MM.1S (cell line): Measurements from ENCODE around the gene PTPRC.
A peak's percentile ranks its signal among the peaks of the same experiment; 100 is the strongest.

Source experiments
- DNase-seq: peaks from one replicate; pipeline ENCODE4 v3.0.0-alpha.2; 2015
- H2AFZ ChIP-seq: fragments of 300-600 bp; sonication (generic); 2 replicates; pipeline ENCODE4 v1.6.0; 2016; ENCODE audit warnings: antibody characterized with exemption, low read length
- H3F3A ChIP-seq: fragments of 300-600 bp; sonication (generic); 2 replicates; pipeline ENCODE4 v1.6.1; 2016; ENCODE audit warnings: mild to moderate bottlenecking, antibody characterized with exemption, low read length, moderate library complexity, mixed read lengths; ENCODE audit not compliant: insufficient read depth
- H3K27ac ChIP-seq: fragments of 300-600 bp; sonication (generic); 2 replicates; pipeline ENCODE4 v1.5.1; 2016; ENCODE audit warnings: mild to moderate bottlenecking, low read length
- H3K27me3 ChIP-seq: fragments of 300-600 bp; sonication (generic); replicated peaks from 2 replicates; pipeline ENCODE4 v1.6.0; 2016; ENCODE audit warnings: low read length; ENCODE audit not compliant: insufficient read depth
- H3K36me3 ChIP-seq: fragments of 300-600 bp; sonication (generic); replicated peaks from 2 replicates; pipeline ENCODE4 v1.6.1; 2016; ENCODE audit warnings: mild to moderate bottlenecking, low read length, mixed read lengths; ENCODE audit not compliant: insufficient read depth
- H3K4me1 ChIP-seq: fragments of 300-600 bp; sonication (generic); 2 replicates; pipeline ENCODE4 v1.6.1; 2016; ENCODE audit warnings: low read length, mixed read lengths
- H3K4me2 ChIP-seq: fragments of 300-600 bp; sonication (generic); 2 replicates; pipeline ENCODE4 v1.6.0; 2016; ENCODE audit warnings: low read depth, low read length
- H3K4me3 ChIP-seq: fragments of 300-600 bp; sonication (generic); 2 replicates; pipeline ENCODE4 v1.5.1; 2016; ENCODE audit warnings: low read length, mixed read lengths
- H3K79me2 ChIP-seq: fragments of 300-600 bp; sonication (generic); 2 replicates; pipeline ENCODE4 v1.6.1; 2016; ENCODE audit warnings: mixed run types, low read length, mixed read lengths
- H3K9ac ChIP-seq: fragments of 300-600 bp; sonication (generic); 2 replicates; pipeline ENCODE4 v1.6.1; 2016; ENCODE audit warnings: low read length, mixed read lengths
- H3K9me2 ChIP-seq: fragments of 300-600 bp; sonication (generic); replicated peaks from 2 replicates; pipeline ENCODE4 v1.6.1; 2016; ENCODE audit warnings: mild to moderate bottlenecking, low read length, mixed read lengths; ENCODE audit not compliant: insufficient read depth
- H3K9me3 ChIP-seq: fragments of 300-600 bp; sonication (generic); replicated peaks from 2 replicates; pipeline ENCODE4 v1.6.1; 2016; ENCODE audit warnings: mild to moderate bottlenecking, low read length, mixed read lengths; ENCODE audit not compliant: insufficient read depth
- H4K20me1 ChIP-seq: fragments of 300-600 bp; sonication (generic); 2 replicates; pipeline ENCODE4 v1.6.1; 2016; ENCODE audit warnings: mild to moderate bottlenecking, low read length, moderate library complexity, mixed read lengths; ENCODE audit not compliant: insufficient read depth
- CTCF ChIP-seq: fragments of 300-600 bp; sonication (generic); IDR thresholded peaks from 2 replicates; pipeline ENCODE4 v1.5.1; 2016; ENCODE audit warnings: antibody characterized with exemption, low read length, mixed read lengths
- EZH2 ChIP-seq: fragments of 300-600 bp; sonication (generic); optimal IDR thresholded peaks from 2 replicates; pipeline ENCODE3; 2017; ENCODE audit warnings: low read depth, mild to moderate bottlenecking, antibody characterized with exemption, low read length, mixed read lengths
- EZH2phosphoT487 ChIP-seq: fragments of 300-600 bp; sonication (generic); IDR thresholded peaks from 2 replicates; pipeline ENCODE4 v1.6.1; 2018; ENCODE audit warnings: antibody characterized with exemption, low read length

Gene PTPRC

GRCh38 chr1:198633675-198634121, 5.1 kb upstream of the PTPRC start:
- Histone ChIP-seq H4K20me1 (no peaks in the 10 kb centered on the region), H3K36me3 (no peaks in the 10 kb centered on the region), H3K4me2 (no peak overlapping the region), H3K4me1 (no peaks in the 10 kb centered on the region), H3K9me3 (no peaks in the 10 kb centered on the region), H3K27me3 (no peaks in the 10 kb centered on the region), H3K4me3 (no peak overlapping the region), H3K9ac (no peak overlapping the region), H3K79me2 (no peaks in the 10 kb centered on the region), H3F3A (no peaks in the 10 kb centered on the region), H3K27ac (no peak overlapping the region), H3K9me2 (no peaks in the 10 kb centered on the region), H2AFZ (no peak overlapping the region)
- peak; percentile 3 for DNase-seq
- TF ChIP-seq EZH2phosphoT487 (no peak), CTCF (no peak), EZH2 (no peak)

GRCh38 chr1:198635964-198636363, 2.9 kb upstream of the PTPRC start:
- H3K79me2 ChIP-seq, result no peaks in the 10 kb centered on the region
- no peaks in the 10 kb centered on the region for H3K27me3 ChIP-seq
- H3K4me3 ChIP-seq, result no peak overlapping the region
- no peaks in the 10 kb centered on the region for H3K4me1 ChIP-seq
- DNase-seq, result no peak
- H2AFZ ChIP-seq, result no peak overlapping the region
- H3K4me2 ChIP-seq, result no peak overlapping the region
- no peak overlapping the region for H3K27ac ChIP-seq
- no peak for TF ChIP-seq EZH2
- no peak for TF ChIP-seq CTCF
- H3K9me3 ChIP-seq, result no peaks in the 10 kb centered on the region
- no peaks in the 10 kb centered on the region for H3K9me2 ChIP-seq
- no peak overlapping the region for H3K9ac ChIP-seq
- no peaks in the 10 kb centered on the region for H3K36me3 ChIP-seq
- no peaks in the 10 kb centered on the region for H4K20me1 ChIP-seq
- H3F3A ChIP-seq, result no peaks in the 10 kb centered on the region

- DNase-seq, result no peak
- no peak overlapping the region for H3K4me3 ChIP-seq
Observed at GRCh38 chr1:198636391-198636790, 2.4 kb upstream of the PTPRC start.

More at GRCh38 chr1:198636391-198636790, 2.4 kb upstream of the PTPRC start:
- H3K9me2 ChIP-seq, result no peaks in the 10 kb centered on the region
- H2AFZ ChIP-seq, result no peak overlapping the region
- no peak overlapping the region for H3K27ac ChIP-seq
- no peaks in the 10 kb centered on the region for H3K4me1 ChIP-seq
- no peaks in the 10 kb centered on the region for H3K36me3 ChIP-seq
- no peak overlapping the region for H3K4me2 ChIP-seq
- TF ChIP-seq CTCF, result no peak
- no peak for TF ChIP-seq EZH2
- TF ChIP-seq EZH2phosphoT487, result no peak
- no peaks in the 10 kb centered on the region for H3K79me2 ChIP-seq
- no peaks in the 10 kb centered on the region for H3K27me3 ChIP-seq
- H3K9ac ChIP-seq, result no peak overlapping the region
- H4K20me1 ChIP-seq, result no peaks in the 10 kb centered on the region
- H3F3A ChIP-seq, result no peaks in the 10 kb centered on the region
- no peaks in the 10 kb centered on the region for H3K9me3 ChIP-seq
